HG02588 (cell line): Measurements from ENCODE around the gene RPE65.
"Not testable (repeated sequence)": the region's sequence is repeated elsewhere in the genome, so short reads cannot be mapped to it uniquely, and the experiment has no call there.

Experiments used
- ATAC-seq: cut with Tn5 transposase; IDR thresholded peaks from one replicate; pipeline ENCODE4 v1.9.1; 2021; ENCODE audit warnings: mild to moderate bottlenecking, moderate library complexity; ENCODE audit not compliant: unreplicated experiment

The RPE65 gene

DNA sequence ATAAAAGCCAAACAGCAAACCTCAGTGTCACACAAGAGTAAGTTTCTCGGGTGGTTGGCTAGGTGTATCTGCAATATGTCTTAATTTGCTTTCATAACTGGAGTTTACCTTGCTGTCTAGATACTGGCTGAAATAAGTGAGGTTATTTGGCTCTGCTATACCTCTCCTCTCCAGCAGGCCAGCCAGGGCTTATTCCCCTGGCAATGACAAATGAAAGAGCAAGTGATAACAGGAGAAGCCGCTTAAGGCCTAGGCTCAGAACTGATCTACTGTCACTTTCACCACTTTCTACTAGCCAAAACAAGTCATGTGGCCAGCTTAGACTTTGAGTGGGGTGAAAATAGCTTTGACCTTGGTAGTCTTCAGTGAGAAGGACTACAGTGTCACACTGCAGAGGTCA, 4.8 kb upstream of the RPE65 start:
- no peak for ATAC-seq

DNA sequence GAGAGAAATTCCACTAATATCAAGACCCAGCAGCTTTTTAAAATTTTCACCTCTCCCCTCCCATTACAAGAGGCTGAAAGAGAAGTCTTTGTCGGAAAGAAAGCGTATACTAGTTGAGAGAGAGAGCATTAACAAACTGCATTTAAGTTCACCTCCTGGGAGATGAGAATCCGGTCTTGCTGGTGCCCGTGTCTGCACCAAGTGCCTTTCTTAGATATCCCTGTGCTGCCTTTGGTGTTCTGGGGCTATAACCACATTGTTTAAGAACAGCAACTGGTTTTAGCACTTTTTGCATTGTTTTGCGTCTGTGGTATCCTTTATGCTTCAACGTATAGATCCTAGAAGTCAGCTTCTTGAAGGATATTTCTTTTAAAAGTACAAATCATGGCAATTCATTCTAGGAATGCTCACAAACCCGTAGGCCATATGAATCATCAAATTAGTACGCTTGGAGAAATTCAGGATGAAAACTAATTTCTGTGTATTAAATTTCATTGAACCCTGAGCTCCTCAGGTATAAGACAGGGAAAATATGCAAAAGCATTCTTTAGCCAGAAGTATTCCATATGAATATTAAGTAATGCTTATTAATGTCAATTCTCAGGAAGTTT, 3.4 kb upstream of the RPE65 start:
- ATAC-seq = no peak

DNA sequence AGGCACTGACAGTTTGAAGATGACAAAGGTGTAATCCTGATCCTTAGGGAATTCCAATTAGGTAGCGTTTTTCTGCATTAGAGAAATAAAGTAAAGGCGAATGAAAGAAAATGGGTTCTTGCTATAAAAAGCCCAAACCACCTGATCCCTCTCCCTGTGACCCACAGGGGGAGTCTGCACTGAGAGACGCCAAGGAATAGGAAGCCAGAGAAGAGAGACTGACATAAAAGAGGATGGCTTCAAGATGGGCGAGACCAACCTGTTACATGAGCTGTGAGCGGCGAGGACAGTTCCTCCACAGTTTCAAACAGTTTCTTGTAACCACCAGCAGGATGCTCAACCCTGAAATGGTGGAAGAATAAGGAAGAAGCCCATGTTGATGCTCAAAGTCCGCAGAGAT, 1.4 kb downstream of the RPE65 start:
- no peak for ATAC-seq

DNA sequence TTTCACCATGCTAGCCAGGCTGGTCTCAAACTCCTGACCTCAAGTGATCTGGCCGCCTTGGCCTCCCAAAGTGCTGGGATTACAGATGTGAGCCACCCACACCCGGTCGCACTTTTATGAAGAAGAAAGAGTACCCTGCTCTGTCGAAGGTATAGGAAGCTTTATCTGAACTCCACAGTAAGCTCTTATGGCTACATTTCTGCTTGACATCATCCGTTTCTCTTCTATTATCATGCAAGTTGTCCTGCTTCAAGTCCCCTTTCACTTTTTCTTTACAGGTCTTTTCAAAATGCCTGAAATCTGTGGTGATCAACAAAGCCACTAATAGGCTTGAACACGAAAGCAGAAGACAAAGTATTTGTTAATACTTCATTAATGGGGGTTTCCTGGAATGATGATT, 4.0 kb downstream of the RPE65 start:
- no peak for ATAC-seq

DNA sequence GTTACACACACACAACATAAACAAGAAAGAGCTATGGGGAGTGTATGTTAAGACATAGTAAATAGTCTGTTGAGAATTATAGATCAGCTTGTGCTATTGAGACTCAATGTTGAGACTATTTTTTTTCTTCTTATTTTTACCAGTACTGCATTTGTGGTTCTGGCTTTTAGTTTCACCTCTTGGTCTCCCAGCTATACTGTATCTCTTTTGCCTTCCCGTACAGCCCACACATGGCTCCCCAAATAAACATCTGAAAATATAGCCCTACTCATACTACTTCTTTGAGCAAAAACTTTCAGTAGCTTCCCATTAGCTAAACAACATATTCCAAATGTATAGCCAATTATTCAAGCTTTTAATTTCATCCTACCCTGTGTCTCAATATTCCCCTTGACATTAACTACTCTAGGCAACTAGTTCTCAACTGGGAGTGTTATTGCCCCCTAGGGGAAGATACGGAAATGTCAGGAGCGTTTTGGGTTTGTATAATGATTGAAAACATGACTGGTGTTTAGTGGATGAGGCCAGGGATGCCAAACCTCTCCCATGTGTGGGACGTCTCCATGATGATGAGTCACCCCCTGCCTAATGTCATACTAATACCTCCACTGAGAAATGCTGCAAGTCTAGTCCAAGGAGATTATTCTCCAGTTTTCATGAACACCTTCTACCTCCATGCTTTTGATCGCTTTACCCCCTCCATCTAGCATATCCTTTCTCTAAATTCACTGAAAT, 6.8 kb downstream of the RPE65 start:
- peak; percentile 63 for ATAC-seq

DNA sequence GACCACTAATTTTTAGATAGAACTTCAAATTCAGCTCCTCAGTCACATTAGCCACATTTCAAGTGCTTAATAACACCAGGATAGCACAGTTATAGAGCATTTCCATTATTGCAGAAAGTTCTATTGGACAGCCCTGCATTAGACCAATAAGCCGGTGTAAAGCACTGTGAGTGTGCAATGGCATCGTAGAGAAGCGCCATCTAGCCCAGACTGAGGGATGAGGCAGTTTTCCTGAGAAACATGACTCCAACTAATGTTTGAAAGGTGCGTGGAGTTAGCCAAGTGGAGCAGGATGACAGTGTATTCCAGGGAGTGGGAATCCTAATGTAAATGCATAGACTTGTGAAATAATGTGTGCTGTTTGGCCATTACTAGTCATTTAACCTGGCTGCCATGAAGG, 7.7 kb downstream of the RPE65 start:
- no peak for ATAC-seq

DNA sequence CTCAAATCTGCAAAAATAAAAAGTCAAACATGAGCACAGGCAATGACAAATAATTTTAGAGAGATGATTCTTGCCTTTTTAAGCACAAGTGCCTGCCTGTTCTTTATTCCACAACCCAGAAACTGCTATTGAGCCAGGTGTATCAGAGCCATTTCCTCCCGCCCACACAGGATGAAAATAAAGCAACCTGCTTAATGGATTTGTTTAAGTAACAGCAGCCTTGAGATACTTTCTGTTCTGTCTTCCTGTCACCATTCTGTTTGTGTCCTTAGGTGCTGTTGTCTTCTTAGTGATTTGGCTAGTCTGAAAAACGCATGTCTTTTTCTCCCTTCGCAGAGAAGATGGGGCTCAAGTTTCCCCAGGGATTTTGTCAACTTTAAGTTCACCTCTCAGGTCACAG, 11.4 kb downstream of the RPE65 start:
- ATAC-seq = no peak

DNA sequence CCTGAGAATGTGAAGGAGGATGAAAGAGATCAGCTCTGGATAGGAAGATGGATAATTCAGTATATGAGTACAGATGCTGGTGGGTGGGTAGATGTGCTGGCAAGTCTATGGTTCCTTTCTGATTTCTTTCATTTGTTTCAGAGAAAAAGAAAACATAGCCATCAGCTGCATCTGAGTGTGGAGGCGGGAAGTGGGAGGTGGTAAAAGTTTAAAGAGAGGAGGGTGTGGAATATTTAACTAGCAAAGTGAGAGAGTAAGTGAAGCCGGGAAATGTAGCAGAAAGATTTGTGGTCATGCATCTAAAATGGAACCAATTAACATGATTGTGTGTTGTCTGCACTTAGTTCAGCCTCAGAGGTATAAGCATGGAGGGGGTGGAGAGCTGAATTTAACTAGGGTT, 16.4 kb downstream of the RPE65 start:
- no peak for ATAC-seq

DNA sequence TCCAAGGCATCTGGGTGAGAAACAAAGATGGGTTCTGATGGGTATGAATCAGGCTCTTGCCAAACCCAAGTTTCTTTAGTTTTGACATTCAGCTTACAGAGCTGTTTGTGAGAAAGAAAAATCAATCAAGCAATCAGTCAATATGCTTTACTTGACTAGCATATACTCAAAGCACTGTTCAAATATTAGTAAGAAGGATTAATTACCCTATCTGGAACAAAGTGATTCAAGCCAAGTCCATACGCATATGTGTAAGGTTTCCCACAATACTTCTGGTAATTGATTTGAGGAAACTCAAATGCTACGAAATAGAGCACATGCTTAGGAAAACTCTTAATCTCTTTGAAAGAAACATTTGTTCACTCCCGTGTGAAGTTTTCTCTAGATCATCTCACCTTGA, 18.7 kb downstream of the RPE65 start:
- ATAC-seq = no peak

DNA sequence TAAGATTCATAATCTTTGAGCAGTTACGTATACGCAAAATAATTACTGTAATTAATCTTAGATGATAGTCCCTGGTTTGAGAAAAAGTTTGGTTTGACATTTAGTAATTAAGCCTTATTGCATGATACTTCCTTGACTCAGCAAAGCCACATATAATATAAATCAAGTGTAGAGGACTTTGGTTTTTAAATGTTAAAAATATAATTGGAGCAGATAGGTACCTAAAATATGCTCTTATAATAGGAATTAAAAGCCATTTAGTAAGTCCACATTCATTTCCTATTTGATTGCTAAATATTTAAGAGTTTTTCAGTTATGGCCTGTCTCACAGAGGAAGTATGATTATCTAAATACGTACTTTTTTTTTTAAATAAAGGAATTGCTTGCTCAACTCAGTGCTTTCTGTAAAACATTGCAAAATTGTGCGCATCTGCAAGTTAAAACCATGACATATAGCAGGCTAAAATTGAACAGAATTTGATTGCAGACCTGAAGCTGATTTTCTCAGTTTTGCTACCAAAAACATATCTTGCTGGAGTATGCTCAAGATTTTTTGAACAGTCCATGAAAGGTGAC, 20.4 kb downstream of the RPE65 start:
- ATAC-seq = no peak

DNA sequence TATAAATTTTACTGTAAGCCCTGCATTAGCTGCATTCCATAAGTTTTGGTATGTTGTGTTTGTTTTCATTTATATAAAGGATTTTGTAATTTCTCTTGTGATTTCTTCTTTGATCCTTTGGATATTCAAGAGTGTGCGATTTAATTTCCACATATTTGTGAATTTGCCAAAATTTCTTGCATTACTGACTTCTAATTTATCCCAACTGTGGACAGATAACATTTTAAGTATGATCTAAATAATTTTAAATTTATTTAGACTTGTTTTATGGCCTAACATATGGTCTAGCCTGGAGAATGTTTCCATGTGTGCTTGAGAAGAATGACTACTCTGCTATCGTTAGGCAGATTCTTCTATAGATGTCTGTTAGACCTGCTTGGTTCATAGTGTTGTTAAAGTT, 23.2 kb downstream of the RPE65 start:
- ATAC-seq = no peak

DNA sequence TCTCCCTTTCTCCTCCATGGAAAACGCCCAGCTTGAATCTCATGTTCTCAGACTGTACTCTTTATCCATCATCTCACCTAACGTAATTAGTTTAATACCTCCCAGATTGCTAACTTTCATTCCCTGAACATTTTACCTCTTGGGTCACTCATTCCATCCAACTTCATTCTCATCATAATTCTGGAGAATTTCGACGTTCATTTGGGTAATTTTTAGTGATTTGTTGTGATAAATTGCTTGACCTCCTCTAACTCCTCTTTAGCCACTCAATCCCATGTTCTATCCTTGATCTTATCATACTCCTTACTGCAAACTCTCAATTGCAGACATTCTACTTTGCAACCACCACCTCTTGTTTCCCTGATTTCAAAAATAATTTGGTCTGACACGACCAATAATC, 28.4 kb downstream of the RPE65 start:
- ATAC-seq = no peak

DNA sequence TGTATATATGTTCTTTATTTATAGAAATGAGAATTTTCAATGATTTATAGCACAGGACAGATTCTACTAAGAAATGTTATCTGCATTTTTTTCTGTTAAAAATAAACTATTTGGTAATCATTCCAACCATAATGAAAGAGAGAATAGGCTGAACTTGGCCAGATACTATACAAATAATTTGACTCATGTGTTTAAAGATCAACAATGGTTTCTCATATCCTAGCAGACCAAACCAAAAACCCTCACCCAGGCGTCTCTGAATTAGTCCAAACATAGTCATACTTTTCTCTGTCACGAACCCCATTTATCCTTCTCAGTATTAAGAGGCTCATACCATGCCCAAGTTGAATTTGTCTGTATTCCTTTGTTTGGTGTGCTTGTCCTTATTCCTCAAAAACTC, 40.3 kb downstream of the RPE65 start:
- no peak for ATAC-seq

DNA sequence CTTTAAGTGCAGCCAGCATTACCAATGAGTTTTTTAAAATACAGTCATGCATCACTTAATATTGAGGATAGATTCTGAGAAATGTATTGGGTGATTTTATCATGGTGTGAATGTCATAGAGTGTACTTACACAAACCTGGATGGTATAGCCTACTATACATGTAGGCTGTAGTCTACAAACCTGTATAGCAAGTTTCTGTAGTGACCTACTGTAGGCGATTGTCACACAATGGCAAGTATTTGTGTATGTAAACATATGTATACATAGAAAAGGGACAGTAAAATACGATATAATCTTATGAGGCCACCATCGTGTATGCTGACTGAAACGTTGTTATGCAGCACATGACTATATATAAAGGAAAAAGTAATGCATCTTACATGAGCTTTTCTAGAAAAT, 48.2 kb downstream of the RPE65 start:
- ATAC-seq = no peak

DNA sequence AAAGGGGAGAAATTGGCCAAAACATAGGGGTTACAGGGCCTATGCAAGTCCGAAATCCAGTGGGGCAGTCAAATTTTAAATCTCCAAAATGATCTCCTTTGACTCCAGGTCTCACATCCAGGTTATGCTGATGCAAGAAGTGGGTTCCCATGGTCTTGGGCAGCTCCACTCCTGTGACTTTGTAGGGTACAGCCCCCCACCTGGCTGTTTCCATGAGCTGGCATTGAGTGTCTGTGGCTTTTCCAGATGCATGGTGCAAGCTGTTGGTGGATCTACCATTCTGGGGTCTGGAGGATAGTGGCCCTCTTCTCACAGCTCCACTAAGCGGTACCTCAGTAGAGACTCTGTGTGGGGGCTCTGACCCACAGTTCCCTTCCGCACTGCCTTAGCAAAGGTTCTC, 54.2 kb downstream of the RPE65 start:
- ATAC-seq = not testable (repeated sequence)

DNA sequence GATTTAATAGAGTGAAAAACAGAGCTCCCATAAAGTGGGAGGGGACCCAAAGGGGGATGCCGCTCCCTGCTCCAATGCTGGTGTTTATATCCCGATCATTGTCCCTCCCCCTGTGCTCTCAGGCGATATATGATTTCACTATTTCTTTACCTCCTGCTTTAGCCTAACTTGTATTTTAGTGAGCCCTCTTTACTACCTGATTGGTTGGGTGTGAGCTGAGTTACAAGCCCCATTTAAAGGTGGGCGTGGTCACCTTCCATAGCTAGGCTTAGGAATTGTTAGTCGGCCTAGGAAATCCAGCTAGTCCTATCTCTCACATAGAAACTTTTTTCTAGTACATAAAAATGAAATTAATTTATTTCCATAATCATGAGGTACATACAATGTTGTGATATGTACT, 57.3 kb downstream of the RPE65 start:
- ATAC-seq = not testable (repeated sequence)

DNA sequence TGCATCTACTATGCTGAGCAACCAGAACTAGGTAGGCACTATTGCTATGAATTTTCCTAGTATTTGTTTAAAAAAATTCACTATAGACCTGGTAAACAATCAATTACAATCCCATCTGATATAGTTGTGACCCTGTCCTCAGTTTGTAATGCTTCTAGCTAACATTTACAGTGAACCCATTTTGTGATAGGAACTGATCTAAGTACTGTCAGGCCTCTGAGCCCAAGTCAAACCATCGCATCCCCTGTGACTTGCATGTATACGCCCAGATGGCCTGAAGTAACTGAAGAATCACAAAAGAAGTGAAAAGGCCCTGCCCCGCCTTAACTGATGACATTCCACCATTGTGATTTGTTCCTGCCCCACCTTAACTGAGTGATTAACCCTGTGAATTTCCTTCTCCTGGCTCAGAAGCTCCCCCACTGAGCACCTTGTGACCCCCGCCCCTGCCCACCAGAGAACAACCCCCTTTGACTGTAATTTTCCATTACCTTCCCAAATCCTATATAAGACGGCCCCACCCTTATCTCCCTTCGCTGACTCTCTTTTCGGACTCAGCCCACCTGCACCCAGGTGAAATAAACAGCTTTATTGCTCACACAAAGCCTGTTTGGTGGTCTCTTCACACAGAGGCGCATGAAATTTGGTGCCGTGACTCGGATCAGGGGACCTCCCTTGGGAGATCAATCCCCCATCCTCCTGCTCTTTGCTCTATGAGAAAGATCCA, 63.8 kb downstream of the RPE65 start:
- not testable (repeated sequence) for ATAC-seq

DNA sequence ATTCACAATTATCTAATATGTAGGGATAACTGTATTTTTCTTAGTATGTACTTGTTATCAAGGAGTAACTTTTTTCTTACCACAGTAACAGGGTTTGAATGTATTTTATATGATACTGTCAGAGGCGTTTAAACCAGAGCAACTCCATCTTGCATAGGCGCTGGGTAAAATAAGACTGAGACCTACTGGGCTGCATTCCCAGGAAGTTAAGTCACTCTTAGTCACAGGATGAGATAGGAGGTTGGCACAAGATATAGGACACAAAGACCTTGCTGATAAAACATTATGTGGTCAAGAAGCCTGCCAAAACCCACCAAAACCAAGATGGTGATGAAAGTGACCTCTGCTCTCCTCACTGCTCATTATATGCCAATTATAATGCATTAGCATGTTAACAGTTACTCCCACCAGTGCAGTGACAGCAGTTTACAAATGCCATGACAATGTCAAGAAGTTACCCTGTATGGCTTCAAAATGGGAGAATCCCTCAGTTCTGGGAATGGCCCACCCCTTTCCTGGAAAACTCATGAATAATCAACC, 64.8 kb downstream of the RPE65 start:
- ATAC-seq = no peak

DNA sequence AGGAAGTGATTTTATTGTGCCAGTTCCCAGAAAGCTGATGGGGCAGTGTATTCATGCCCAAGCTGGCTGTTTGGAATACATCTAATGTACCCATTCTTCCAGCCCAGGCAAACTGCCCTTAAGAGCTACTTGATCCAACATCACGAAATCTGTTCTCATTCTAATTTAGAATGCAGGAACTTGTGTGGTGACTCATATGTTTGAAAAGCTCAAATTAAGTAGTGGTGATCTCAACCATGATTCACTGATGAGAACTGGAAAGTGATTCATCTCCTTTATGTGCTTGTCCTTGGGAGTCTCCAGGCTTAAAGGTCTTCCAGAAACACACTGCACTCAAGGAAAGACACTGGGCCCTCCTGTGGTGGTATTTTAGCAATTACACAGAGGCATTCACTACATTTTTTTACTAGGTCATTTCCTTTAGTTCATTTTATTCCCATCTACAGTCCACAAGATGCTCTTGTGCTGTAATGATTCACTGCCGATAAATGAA, 65.4 kb downstream of the RPE65 start:
- no peak for ATAC-seq

DNA sequence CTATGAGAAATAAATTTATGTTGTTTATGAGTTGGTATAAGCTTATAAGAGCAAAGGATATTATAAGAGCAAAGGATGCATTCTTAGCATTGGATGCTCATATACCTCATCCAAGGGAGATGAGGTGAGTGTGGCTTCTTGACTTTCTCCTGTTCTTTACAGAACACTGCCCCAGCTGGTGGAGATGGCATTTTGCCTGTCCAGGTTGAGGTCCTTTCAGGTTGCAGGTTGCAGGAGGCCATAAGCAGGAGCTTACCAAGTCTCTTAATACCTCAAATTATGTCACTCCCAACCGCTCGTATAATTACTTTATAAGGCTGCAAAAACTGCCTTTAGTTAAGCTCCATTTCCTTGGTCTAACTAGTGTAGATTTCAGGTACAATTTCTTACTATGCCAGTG, 66.7 kb downstream of the RPE65 start:
- ATAC-seq = no peak

DNA sequence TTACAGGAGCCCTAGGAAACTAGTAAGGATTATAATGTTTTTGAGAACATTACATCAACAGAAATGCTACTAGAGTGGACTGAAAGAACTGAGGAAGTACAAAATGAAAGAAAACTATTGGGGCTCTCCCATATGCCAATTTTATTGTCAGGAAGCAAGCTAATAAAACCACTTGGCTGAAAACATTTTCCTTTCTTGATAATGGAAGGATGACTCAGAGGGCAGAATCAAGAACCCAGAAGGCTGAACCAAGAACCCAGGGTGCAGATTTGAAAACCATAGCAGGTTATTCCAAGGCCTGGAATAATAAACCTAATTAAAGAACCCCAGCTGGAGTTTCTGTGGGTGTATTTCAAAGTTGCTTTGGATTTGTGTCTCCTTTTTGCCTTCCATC, 70.7 kb downstream of the RPE65 start:
- ATAC-seq = no peak
